ENCODE results near the gene ADORA2B. TPM values are rescaled to one million over a fixed set of nuclear protein-coding genes. Genes with fewer than 3 reads are reported as not detected.

ADORA2B gene
- total and polyA plus RNA-seq, 2 experiments from 2014 or later: 3.3 to 7.9 TPM

DNA sequence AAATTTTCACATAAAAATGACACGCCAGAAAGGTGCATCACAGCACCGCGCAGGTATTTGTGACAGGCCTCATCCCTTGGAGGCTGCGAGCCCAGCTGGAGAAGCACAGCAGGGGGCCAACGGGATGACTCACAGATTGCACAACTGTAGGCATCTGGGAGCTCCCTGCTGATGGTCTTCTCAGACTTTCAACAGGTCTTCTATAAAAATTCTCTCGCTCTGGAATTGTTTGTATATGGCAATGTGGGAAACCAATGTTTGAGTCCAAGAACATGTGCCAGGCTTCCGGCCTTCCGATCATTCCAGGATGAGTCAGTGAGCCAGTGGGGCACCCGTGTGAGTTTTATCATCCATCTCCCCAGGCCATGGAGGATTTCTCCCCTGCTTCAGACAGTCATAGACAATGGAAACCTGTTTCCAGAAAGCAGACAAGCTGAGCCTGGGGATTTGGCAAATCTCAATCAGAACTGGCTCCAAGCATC lies 24.1 kb upstream of the ADORA2B start (continued):
- TF ChIP-seq CREB1 (CRISPR knock-in tag; IDR thresholded peaks at IDR 0.05; ENCODE audit: low read depth) (no peak), STAT1 (IDR thresholded peaks at IDR 0.05; ENCODE audit: unreplicated experiment) (no peak), ZNF331 (CRISPR knock-in tag; IDR thresholded peaks at IDR 0.05; ENCODE audit: low read depth) (no peak)
- TF ChIP-seq, protein P1, sequence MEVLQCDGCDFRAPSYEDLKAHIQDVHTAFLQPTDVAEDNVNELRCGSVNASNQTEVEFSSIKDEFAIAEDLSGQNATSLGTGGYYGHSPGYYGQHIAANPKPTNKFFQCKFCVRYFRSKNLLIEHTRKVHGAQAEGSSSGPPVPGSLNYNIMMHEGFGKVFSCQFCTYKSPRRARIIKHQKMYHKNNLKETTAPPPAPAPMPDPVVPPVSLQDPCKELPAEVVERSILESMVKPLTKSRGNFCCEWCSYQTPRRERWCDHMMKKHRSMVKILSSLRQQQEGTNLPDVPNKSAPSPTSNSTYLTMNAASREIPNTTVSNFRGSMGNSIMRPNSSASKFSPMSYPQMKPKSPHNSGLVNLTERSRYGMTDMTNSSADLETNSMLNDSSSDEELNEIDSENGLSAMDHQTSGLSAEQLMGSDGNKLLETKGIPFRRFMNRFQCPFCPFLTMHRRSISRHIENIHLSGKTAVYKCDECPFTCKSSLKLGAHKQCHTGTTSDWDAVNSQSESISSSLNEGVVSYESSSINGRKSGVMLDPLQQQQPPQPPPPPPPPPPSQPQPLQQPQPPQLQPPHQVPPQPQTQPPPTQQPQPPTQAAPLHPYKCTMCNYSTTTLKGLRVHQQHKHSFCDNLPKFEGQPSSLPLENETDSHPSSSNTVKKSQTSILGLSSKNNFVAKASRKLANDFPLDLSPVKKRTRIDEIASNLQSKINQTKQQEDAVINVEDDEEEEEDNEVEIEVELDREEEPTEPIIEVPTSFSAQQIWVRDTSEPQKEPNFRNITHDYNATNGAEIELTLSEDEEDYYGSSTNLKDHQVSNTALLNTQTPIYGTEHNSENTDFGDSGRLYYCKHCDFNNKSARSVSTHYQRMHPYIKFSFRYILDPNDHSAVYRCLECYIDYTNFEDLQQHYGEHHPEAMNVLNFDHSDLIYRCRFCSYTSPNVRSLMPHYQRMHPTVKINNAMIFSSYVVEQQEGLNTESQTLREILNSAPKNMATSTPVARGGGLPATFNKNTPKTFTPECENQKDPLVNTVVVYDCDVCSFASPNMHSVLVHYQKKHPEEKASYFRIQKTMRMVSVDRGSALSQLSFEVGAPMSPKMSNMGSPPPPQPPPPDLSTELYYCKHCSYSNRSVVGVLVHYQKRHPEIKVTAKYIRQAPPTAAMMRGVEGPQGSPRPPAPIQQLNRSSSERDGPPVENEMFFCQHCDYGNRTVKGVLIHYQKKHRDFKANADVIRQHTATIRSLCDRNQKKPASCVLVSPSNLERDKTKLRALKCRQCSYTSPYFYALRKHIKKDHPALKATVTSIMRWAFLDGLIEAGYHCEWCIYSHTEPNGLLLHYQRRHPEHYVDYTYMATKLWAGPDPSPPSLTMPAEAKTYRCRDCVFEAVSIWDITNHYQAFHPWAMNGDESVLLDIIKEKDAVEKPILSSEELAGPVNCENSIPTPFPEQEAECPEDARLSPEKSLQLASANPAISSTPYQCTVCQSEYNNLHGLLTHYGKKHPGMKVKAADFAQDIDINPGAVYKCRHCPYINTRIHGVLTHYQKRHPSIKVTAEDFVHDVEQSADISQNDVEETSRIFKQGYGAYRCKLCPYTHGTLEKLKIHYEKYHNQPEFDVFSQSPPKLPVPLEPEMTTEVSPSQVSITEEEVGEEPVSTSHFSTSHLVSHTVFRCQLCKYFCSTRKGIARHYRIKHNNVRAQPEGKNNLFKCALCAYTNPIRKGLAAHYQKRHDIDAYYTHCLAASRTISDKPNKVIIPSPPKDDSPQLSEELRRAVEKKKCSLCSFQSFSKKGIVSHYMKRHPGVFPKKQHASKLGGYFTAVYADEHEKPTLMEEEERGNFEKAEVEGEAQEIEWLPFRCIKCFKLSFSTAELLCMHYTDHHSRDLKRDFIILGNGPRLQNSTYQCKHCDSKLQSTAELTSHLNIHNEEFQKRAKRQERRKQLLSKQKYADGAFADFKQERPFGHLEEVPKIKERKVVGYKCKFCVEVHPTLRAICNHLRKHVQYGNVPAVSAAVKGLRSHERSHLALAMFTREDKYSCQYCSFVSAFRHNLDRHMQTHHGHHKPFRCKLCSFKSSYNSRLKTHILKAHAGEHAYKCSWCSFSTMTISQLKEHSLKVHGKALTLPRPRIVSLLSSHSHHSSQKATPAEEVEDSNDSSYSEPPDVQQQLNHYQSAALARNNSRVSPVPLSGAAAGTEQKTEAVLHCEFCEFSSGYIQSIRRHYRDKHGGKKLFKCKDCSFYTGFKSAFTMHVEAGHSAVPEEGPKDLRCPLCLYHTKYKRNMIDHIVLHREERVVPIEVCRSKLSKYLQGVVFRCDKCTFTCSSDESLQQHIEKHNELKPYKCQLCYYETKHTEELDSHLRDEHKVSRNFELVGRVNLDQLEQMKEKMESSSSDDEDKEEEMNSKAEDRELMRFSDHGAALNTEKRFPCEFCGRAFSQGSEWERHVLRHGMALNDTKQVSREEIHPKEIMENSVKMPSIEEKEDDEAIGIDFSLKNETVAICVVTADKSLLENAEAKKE (CRISPR knock-in tag; IDR thresholded peaks at IDR 0.05): no peak
- TF ChIP-seq, protein P2, sequence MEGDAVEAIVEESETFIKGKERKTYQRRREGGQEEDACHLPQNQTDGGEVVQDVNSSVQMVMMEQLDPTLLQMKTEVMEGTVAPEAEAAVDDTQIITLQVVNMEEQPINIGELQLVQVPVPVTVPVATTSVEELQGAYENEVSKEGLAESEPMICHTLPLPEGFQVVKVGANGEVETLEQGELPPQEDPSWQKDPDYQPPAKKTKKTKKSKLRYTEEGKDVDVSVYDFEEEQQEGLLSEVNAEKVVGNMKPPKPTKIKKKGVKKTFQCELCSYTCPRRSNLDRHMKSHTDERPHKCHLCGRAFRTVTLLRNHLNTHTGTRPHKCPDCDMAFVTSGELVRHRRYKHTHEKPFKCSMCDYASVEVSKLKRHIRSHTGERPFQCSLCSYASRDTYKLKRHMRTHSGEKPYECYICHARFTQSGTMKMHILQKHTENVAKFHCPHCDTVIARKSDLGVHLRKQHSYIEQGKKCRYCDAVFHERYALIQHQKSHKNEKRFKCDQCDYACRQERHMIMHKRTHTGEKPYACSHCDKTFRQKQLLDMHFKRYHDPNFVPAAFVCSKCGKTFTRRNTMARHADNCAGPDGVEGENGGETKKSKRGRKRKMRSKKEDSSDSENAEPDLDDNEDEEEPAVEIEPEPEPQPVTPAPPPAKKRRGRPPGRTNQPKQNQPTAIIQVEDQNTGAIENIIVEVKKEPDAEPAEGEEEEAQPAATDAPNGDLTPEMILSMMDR (conservative IDR thresholded peaks at IDR 0.05; ENCODE audit: low read depth in 2 of 2): no peak

DNA sequence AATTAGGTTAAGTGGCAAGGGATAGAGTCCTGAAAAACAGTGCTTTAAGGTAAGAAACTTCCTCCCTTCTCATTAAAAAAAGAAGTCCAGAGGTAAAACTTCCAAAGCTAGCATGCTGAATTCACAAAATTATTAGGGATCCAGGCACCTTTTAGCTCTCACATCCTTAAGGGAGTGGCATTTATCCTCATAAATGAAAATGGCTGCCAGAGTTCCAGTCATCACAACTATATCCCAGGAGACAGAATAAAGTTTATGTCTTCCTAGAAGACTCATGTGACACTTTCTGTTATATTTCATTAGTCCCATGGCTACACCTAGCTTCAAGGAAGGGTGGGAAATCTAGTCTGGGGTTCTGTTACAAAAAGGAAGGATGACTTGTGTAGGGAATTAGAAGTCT lies 23.3 kb upstream of the ADORA2B start:
- Histone ChIP-seq H3K79me2 (replicated peaks; ENCODE audit: insufficient read depth) (no peaks in the 10 kb centered on the region), H3K27me3 (ENCODE audit: insufficient read depth) (peaks cover 14% of the 10 kb centered on the region), H3K4me1 (ENCODE audit: insufficient read depth) (peaks cover 6% of the 10 kb centered on the region), H4K20me1 (replicated peaks; ENCODE audit: insufficient read depth) (no peaks in the 10 kb centered on the region), H3K4me3 (no peak overlapping the region), H3F3A (replicated peaks; ENCODE audit: low read depth) (no peaks in the 10 kb centered on the region), H3K4me2 (no peak overlapping the region), H3K27ac (ENCODE audit: low read depth) (no peak overlapping the region), H3K36me3 (ENCODE audit: insufficient read depth) (no peaks in the 10 kb centered on the region), H2AFZ (no peak overlapping the region), H3K9me2 (ENCODE audit: insufficient read depth) (no peaks in the 10 kb centered on the region)
- Mint-ChIP-seq H3K4me1 (no peaks in the 10 kb centered on the region), H3K27ac (no peak overlapping the region), H3K4me3 (no peak overlapping the region), H3K36me3 (ENCODE audit: low read depth) (no peaks in the 10 kb centered on the region), H3K9me3 (no peaks in the 10 kb centered on the region), H3K27me3 (ENCODE audit: insufficient read depth, low read depth, poor library complexity) (peaks cover 11% of the 10 kb centered on the region)
- ATAC-seq: no peak
- DNase-seq (ENCODE audit: low spot score): no peak
- TF ChIP-seq EZH2 (IDR thresholded peaks at IDR 0.05; ENCODE audit: low read depth, unreplicated experiment) (no peak), ZNF331 (CRISPR knock-in tag; IDR thresholded peaks at IDR 0.05; ENCODE audit: low read depth) (no peak)
- TF ChIP-seq, protein P1 (CRISPR knock-in tag; IDR thresholded peaks at IDR 0.05): no peak
